PC-3 (cell line): ENCODE measurements around the gene SLC45A2.

Source experiments
- CTCF ChIP-seq: fragments of 300-600 bp; sonication (generic); conservative IDR thresholded peaks from 2 replicates; pipeline ENCODE4 v1.5.1; 2017; ENCODE audit warnings: antibody characterized with exemption, low read depth, mild to moderate bottlenecking, low read length
- EZH2 ChIP-seq: fragments of 300-600 bp; sonication (generic); IDR thresholded peaks from one replicate; pipeline ENCODE4 v1.6.1; 2017; ENCODE audit warnings: antibody characterized with exemption, mild to moderate bottlenecking, low read length; ENCODE audit not compliant: unreplicated experiment

GRCh38 chr5:34026089-34026761 is 41.7 kb upstream of the SLC45A2 start:
- no peak for TF ChIP-seq CTCF
- TF ChIP-seq EZH2: no peak
